Measurements from ENCODE around the gene DDX10.

Gene DDX10

GRCh38 chr11:108881131-108881530, 216.3 kb downstream of the DDX10 start:
- no peak for DNase-seq

DNA sequence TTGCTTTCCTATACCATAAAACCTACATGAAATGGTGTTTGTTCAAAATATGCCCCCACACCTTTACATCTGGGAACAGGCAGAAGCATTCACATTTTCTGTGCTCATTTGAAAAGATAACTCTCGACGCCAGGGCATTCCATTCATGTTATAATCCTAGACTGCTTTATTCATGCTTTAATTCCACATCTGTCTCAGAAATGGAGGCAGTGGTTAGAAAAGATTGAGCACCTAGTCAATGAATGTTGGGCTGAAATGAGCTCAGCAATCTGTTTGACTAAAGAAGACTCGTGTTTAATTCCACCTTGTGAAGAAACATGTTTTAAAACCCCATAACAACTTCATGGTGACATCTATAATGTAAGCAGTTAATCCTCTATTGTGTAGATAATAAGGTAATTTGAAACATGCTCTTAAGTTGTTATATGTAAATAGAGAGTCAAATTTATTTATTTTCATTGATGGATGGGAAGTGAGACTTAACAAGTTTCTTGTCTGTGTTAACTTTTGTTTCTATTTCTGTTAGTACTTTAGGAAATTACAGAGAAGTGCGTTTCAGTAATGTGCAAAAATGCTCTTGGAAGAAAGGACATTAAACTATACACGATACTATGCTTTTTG, 217.5 kb downstream of the DDX10 start:
- no peak for DNase-seq

GRCh38 chr11:108886005-108886659, 221.3 kb downstream of the DDX10 start:
- no peak for DNase-seq

DNA sequence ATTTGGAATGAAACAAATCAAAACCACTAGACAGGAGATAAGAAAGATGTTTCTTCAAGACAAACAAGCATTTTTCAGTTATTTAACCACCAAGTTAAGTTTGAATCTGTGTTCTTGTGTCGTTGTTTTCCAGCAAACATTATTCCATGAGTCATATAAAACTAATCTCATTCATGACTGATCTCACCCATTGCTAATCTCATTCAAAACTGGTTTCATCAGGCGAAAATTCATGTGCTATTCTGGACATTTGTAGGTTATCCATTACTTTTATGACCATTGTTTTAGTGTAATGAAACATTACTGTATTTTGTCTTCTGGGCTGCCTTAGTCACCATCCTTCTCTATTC, 221.8 kb downstream of the DDX10 start:
- no peak for DNase-seq

DNA sequence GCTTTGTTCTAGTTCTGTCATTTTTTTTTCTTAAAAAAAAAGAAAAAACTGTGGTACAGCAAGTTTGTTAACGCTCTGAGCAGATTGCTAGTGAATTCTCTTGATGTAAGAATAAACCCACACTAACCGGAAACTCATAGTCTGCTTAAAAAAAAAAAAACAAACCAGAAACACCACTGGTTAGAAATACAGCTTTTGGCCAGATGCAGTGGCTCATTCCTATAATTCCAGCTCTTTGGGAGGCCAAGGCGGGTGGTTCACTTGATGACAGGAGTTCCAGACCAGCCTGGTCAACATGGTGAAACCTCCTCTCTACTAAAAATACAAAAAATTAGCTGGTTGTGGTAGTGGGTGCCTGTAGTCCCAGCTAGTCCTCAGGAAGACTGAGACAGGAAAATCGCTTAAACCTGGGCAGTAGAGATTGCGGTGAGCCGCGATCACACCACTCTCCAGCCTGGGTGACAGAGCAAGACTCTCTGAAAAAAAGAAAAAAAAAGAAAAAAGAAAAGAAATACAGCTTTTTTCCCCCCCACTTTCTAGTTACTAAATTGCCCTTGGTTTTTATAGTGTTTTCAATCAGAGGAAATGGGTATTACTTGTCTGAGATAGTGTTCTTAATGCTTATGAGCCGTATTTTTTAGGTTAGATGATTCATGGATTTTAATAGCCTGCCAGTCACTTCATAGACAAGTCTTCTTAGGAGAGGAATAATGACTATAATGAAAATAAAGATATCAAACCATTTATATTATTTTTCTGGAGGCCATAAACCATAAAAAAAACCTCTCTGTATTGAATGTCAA, 222.8 kb downstream of the DDX10 start:
- no peak for DNase-seq

DNA sequence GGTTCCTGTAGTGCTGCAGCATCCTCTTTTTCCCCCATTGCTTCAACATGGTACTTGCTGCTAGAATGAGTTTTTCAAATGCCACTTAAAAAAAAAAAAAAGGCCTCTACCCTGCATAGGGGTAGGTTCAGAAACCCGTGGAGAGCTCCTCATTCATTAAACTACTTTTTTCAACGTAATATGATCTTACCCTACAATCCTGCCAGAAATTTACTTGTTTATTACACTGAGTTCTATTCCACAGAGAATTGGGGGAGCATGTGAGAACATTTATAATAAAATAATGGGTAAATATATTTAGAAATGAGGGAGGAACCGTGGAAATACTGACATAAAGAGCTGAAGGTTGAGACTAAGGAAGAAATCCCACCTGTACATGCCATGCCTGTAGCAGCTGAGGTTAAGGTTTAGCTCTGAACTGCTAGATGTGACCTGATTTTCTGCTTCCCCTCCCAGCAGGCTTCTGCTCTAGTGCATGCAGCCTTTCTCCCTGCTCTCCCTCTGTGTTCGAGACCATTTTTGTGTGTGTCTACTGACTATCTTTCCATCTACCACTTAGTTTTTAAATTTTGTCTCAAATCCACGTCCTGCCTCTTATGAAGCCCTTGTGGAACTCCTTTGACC, 225.7 kb downstream of the DDX10 start:
- no peak for DNase-seq

DNA sequence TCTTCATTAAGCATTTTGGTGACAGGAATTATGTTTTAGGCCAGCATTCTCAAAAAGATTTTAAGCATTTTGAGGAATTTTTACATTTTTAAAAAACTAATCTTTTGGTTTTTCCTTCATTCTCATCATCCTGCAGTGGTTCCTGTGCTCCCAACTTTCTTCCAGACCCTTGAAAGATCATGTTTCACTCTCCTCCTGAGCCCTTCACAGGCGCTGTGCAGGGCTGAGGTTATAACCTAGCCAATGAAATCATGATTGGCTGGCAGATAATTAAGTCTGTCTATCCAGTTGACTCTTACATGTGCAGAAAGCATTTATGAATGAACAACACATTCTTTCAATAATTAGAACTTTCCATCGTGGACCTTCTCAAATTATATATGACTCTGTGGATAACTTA, 226.3 kb downstream of the DDX10 start:
- no peak for DNase-seq

DNA sequence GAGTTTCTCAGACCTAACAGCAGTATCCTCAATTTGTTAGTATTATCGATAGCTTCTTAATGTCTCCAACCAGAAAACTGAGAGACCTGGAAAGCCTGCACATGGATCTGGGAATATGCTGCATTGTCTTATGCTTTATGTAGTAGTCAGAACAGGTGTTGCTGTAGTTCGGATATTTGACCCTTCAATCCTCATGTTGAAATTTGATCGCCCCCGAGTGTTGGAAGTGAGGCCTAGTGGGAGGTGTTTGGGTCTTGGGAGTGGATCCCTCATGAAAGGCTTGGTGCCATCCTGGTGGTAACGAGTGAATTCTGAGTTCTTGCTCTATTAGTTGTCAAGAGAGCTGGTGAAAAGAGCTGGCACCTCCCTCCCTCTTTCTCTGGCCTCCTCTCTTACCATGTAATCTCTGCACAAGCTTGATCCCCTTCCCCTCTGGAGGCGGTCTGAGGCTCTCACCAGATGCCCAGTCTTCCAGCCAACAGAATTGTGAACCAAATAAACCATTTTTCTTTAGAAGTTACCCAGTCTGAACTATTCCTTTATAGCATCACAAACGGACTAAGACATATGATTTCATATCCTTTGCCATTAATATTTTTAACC, 227.1 kb downstream of the DDX10 start:
- DNase-seq, result no peak

DNA sequence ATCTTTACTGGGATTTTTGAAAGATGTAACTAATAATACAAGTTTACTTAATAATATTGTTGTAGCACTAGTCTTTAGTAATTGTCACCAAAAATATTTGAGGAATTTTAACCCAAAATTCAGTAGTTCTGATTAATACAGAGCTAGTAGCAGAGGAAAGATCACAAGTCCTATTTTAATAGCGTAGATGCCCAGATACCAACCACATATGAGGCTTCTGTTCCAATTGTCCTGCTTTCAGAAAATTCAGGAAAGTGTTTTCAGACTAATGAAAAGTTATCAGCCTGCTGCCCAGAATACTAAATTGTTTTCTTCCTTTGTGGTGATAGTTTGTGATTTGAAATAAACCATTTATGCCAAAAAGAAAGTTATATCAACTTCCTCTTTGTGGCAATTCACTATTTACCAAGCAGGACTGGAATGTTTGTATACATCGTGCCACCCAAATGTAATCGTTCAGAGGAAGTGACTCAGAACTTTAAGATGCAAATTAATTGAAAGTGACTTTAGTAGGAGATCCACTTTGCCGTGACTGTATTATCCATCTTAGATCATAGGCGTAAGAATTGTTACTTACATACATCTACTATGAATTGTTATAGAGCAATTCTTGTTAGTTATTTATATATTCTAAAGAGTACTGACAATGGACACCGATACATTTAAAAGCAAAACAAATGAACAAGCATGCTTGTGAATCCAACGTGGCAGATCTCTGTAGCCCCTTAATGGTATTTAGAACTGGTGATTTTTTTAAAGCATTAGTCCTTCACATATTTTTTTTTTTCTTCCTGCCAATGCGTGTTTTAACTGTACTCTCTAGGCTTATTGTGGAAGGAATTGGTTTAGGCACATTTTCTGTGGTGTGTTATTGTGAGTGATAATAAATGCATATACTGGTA, 231.0 kb downstream of the DDX10 start:
- no peak for DNase-seq

- no peak for DNase-seq
Measured at GRCh38 chr11:108897071-108897481, 232.2 kb downstream of the DDX10 start.

DNA sequence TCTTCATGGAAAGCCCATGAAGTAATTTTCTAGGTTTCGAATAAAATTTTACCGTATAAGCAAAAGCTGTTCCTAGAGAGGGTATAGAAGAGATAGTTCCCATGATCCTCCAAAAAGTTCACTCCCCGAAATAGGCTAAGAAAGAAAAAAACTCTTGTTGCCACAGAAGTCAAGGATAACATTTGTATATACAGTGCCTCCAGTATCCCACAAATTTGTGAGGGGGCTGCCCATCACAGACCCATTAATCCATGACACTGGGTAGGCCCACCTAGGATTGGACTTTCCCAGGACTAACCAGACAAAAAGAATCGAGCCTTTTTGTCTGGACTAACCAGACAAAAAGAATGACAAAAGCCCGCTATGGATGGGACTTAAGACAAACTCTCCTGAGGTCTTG, 233.0 kb downstream of the DDX10 start:
- DNase-seq, result no peak

- DNase-seq, result no peak
Measured at GRCh38 chr11:108901359-108901758, 236.5 kb downstream of the DDX10 start.

- no peak for DNase-seq
Measured at GRCh38 chr11:108902027-108902469, 237.2 kb downstream of the DDX10 start.

- DNase-seq, result no peak
Measured at GRCh38 chr11:108904480-108904879, 239.6 kb downstream of the DDX10 start.

DNA sequence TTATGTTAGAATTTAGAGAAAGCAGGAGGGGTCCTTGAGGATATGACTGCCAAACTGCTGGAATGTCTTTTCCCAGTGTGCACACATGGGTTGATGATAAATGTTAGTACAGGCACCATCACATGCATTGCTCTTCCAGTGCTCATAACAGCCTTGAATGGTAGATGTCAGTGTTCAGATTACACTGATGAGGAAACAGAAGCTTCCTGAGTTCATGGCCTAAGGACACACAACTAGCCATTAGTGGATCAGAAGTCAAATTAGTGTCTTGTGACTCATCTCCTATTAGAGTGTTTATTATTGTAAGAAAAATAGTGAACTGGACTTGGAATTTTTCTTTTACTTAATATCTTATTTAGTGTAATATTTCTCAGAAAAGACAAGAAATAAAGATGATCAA, 241.5 kb downstream of the DDX10 start:
- no peak for DNase-seq

GRCh38 chr11:108906826-108907225, 242.0 kb downstream of the DDX10 start:
- no peak for DNase-seq

DNA sequence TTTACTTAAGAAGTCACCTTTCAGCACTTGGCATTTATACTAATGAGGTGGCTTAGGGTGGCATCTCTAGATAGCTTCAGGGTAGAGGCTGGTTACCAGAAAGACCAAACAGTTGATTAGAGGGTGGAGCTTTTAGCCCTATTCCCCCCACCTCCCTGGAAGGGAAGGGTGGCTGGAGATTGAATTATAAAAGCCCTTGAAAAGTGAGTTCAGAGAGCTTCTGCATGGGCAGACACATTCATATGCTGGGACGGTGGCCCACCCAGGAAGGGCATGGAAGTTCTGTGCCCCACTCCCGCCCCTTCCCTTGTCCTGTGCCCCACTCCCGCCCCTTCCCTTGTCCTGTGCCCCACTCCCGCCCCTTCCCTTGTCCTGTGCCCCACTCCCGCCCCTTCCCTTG, 244.2 kb downstream of the DDX10 start:
- DNase-seq, result no peak

DNA sequence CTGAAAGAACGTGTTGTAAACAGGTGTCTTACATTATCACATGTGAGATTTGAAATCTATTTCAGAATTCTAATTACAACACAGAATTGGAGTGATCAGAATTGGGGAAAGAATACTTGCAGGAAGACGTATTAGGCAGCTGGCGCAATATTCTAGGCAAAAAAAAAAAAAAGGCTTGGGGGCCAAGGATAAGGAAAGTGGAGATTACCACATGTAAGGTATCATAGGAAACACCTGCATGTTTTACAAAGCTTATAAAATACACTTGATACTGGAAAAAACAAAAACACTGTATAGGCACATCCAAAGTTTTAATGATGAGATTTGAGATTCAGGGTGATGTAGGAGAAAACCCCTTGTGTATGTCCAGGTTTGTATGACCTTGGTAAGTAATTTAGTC, 245.1 kb downstream of the DDX10 start:
- DNase-seq, result no peak

- DNase-seq, result no peak
Measured at GRCh38 chr11:108912581-108912980, 247.7 kb downstream of the DDX10 start.

- no peak for DNase-seq
Measured at GRCh38 chr11:108913204-108913603, 248.3 kb downstream of the DDX10 start.

- DNase-seq, result no peak
Measured at GRCh38 chr11:108914211-108914610, 249.3 kb downstream of the DDX10 start.

GRCh38 chr11:108914981-108915380, 250.1 kb downstream of the DDX10 start:
- DNase-seq, result no peak
